B cell (primary cell): Measurements from ENCODE around the gene GPR27. TPM values are rescaled to one million over a fixed set of nuclear protein-coding genes. Genes with fewer than 3 reads are reported as not detected.

Source experiments
- ATAC-seq: fragments of 200-7000 bp; cut with Tn5 transposase; one replicate; pipeline ENCODE4 v1.10.0; 2021; ENCODE audit warnings: low read depth, mild to moderate bottlenecking, moderate number of reproducible peaks, moderate library complexity
- CTCF ChIA-PET: fragments of 350-600 bp; sonication (Branson Sonifier 250); formaldehyde crosslinking; loops from one replicate; lab custom pipeline; 2021; ENCODE audit warnings: antibody characterized with exemption, inconsistent platforms; lab: Charles Lee
- POLR2A ChIA-PET: fragments of 350-600 bp; sonication (Branson Sonifier 250); formaldehyde crosslinking; loops from one replicate; lab custom pipeline; 2021; ENCODE audit warnings: antibody characterized with exemption; lab: Charles Lee
- DNase-seq: peaks from one replicate; pipeline ENCODE4 v3.0.0; 2013
- H2AFZ ChIP-seq: 2 replicates; pipeline ENCODE4 v1.6.1; 2012; ENCODE audit warnings: mild to moderate bottlenecking, low read depth, low read length; ENCODE audit not compliant: insufficient read depth, poor library complexity, severe bottlenecking
- H3K27ac ChIP-seq, 2 donors: 1 replicate in 1 of 2; 2 replicates in 1 of 2; pipeline ENCODE4 v1.5.1; 2012 to 2013; ENCODE audit warnings: low read length in 2 of 2, mild to moderate bottlenecking in 2 of 2, moderate library complexity in 1 of 2
- H3K27me3 ChIP-seq, 4 experiments: fragments of 200-600 bp in 1 of 4; sonication (generic) in 1 of 4; replicated peaks in 1 of 4; 1 replicate in 2 of 4; 2 replicates in 2 of 4; pipeline versions ENCODE4 v1.6.1 to v1.7.0; 2013 to 2016; ENCODE audit warnings: low read length in 3 of 4, mild to moderate bottlenecking in 2 of 4, mixed read lengths in 1 of 4, moderate library complexity in 1 of 4; ENCODE audit not compliant: insufficient read depth in 4 of 4, control insufficient read depth in 3 of 4; ENCODE audit errors: control extremely low read depth in 1 of 4
- H3K36me3 ChIP-seq, 2 experiments: replicated peaks in 1 of 2; 1 replicate in 1 of 2; 2 replicates in 1 of 2; pipeline versions ENCODE4 v1.6.1 to v1.7.1; 2013; ENCODE audit warnings: low read length in 1 of 2; ENCODE audit not compliant: insufficient read depth in 2 of 2, control insufficient read depth in 1 of 2; ENCODE audit errors: control extremely low read depth in 1 of 2, extremely low read depth in 1 of 2
- H3K4me1 ChIP-seq, 2 donors: fragments of 200-600 bp in 1 of 2; sonication (generic) in 1 of 2; 1 replicate in 1 of 2; 2 replicates in 1 of 2; pipeline versions ENCODE4 v1.5.1 to v1.6.1; 2013 to 2017; ENCODE audit warnings: low read length in 2 of 2; ENCODE audit not compliant: control insufficient read depth in 2 of 2, insufficient read depth in 2 of 2
- H3K4me2 ChIP-seq: replicated peaks from 2 replicates; pipeline ENCODE3; 2012; ENCODE audit warnings: mild to moderate bottlenecking, low read depth, low read length; ENCODE audit not compliant: poor library complexity, severe bottlenecking
- H3K4me3 ChIP-seq, 5 experiments: fragments of 200-600 bp in 1 of 5; sonication (generic) in 1 of 5; 1 replicate in 3 of 5; 2 replicates in 2 of 5; pipeline versions ENCODE4 v1.5.1 to v1.7.0; 2011 to 2016; ENCODE audit warnings: low read length in 4 of 5, mild to moderate bottlenecking in 4 of 5, low read depth in 2 of 5, control low read depth in 1 of 5, moderate library complexity in 1 of 5; ENCODE audit not compliant: insufficient read depth in 1 of 5; ENCODE audit errors: control extremely low read depth in 1 of 5, extremely low read depth in 1 of 5
- H3K79me2 ChIP-seq: fragments of 200-600 bp; sonication (generic); one replicate; pipeline ENCODE4 v1.6.0; 2016; ENCODE audit warnings: low read length; ENCODE audit not compliant: control insufficient read depth, insufficient read depth
- H3K9ac ChIP-seq: fragments of 200-600 bp; sonication (generic); 2 replicates; pipeline ENCODE4 v1.6.1; 2017; ENCODE audit warnings: mild to moderate bottlenecking, low read length, moderate library complexity
- H3K9me3 ChIP-seq, 3 donors: one replicate each; pipeline versions ENCODE4 v1.6.1 to v1.7.1; 2013; ENCODE audit warnings: low read length in 2 of 3; ENCODE audit not compliant: control insufficient read depth in 2 of 3, insufficient read depth in 1 of 3; ENCODE audit errors: control extremely low read depth in 1 of 3
- H4K20me1 ChIP-seq: 2 replicates; pipeline ENCODE4 v1.6.0; 2012; ENCODE audit warnings: mild to moderate bottlenecking, low read length; ENCODE audit not compliant: insufficient read depth, control insufficient read depth, poor library complexity, severe bottlenecking
- H3K27ac Mint-ChIP-seq: one replicate; pipeline ENCODE4 v1.8.0; 2021; ENCODE audit warnings: mixed read lengths
- H3K27me3 Mint-ChIP-seq: one replicate; pipeline ENCODE4 v1.8.0; 2021; ENCODE audit warnings: mixed read lengths
- H3K4me1 Mint-ChIP-seq: one replicate; pipeline ENCODE4 v1.8.0; 2021; ENCODE audit warnings: mixed read lengths
- H3K4me3 Mint-ChIP-seq: one replicate; pipeline ENCODE4 v1.8.0; 2021; ENCODE audit warnings: mixed read lengths
- H3K9me3 Mint-ChIP-seq: one replicate; pipeline ENCODE4 v1.8.0; 2022; ENCODE audit warnings: mixed read lengths; ENCODE audit not compliant: insufficient read depth
- EZH2 ChIP-seq: IDR thresholded peaks from 2 replicates; pipeline ENCODE4 v1.6.1; 2012; ENCODE audit warnings: borderline replicate concordance, low read depth, mild to moderate bottlenecking, moderate library complexity, low read length; ENCODE audit not compliant: insufficient read depth, poor library complexity, severe bottlenecking
- WGBS: methylation state at CpG from one replicate; pipeline ENCODE4 v1.1.5; 2013; ENCODE audit warnings: missing lambda C conversion rate; ENCODE audit not compliant: insufficient coverage; 5-methylcytosine and 5-hydroxymethylcytosine counted together
- intact Hi-C: fragments of 100-400 bp; cut with micrococcal nuclease; formaldehyde crosslinking; loops from one replicate; pipeline ENCODE4 v1.10.0; 2022
- polyA plus RNA-seq: library from polyadenylated mRNA; depleted of rRNA; stranded (reverse); fragments of >200 nt; gene quantifications from 2 replicates; pipeline ENCODE4 v1.2.3, GENCODE V29; 2012
- total RNA-seq, 2 donors: library from RNA; stranded (reverse); fragments of 120-200 nt in 1 of 2; gene quantifications; 1 replicate in 1 of 2; 2 replicates in 1 of 2; pipeline versions ENCODE4 v1.2.3 to v1.2.4, GENCODE V29; 2013 to 2022
- TF ChIP-seq, protein P1 (sequence below): fragments of 200-600 bp; IDR thresholded peaks from one replicate; pipeline ENCODE4 v1.8.0; 2022; ENCODE audit warnings: antibody characterized with exemption, mild to moderate bottlenecking

GPR27 gene
- total and polyA plus RNA-seq, 2 donors (not counting 1 experiment from before 2014, with no cell fraction given): 0.04 TPM; not detected in 1

DNA sequence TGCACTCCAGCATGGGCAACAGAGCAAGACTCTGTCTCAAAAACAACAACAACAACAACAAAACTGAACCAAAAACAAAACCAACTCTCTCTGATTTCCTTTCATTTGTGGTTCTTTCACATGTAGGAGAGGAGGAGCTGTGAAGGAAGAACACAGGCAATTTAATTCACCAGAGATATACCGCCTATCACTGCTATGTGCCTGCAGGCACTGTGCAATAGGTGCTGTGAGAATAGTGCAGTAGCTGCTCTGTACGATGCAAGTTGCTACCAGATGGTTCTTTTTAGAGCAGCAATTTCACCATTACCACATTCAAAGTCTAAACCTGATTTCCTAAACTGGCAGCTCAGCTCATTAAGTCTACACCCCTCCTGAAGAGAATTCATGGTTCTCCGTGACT lies 42.6 kb downstream of the GPR27 start:
- no peak overlapping the region for H3K4me3 Mint-ChIP-seq
- 100% methylated on average over 2 of the region's 3 CpGs for WGBS
- no peaks in the 10 kb centered on the region for H3K36me3 ChIP-seq
- H3K9me3 Mint-ChIP-seq: no peaks in the 10 kb centered on the region
- H3K4me3 ChIP-seq: no peak overlapping the region
- H3K27ac ChIP-seq: no peak overlapping the region
- H3K4me1 Mint-ChIP-seq: no peaks in the 10 kb centered on the region
- TF ChIP-seq, protein P1, sequence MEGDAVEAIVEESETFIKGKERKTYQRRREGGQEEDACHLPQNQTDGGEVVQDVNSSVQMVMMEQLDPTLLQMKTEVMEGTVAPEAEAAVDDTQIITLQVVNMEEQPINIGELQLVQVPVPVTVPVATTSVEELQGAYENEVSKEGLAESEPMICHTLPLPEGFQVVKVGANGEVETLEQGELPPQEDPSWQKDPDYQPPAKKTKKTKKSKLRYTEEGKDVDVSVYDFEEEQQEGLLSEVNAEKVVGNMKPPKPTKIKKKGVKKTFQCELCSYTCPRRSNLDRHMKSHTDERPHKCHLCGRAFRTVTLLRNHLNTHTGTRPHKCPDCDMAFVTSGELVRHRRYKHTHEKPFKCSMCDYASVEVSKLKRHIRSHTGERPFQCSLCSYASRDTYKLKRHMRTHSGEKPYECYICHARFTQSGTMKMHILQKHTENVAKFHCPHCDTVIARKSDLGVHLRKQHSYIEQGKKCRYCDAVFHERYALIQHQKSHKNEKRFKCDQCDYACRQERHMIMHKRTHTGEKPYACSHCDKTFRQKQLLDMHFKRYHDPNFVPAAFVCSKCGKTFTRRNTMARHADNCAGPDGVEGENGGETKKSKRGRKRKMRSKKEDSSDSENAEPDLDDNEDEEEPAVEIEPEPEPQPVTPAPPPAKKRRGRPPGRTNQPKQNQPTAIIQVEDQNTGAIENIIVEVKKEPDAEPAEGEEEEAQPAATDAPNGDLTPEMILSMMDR: no peak
- TF ChIP-seq EZH2: no peak
- H2AFZ ChIP-seq: no peak overlapping the region
- no peaks in the 10 kb centered on the region for H3K9me3 ChIP-seq
- intact Hi-C loops: no loop called here
- no peaks in the 10 kb centered on the region for H4K20me1 ChIP-seq
- ChIA-PET CTCF (no interaction called here), POLR2A (no interaction called here)
- ATAC-seq (no peak), DNase-seq (no peak)
- no peak overlapping the region for H3K27ac Mint-ChIP-seq
- H3K27me3 Mint-ChIP-seq: peaks cover 34% of the 10 kb centered on the region
- no peaks in the 10 kb centered on the region for H3K4me1 ChIP-seq
- no peaks in the 10 kb centered on the region for H3K79me2 ChIP-seq
- H3K27me3 ChIP-seq: peaks cover 0 to 13% (median 6%) of the 10 kb centered on the region in 4 experiments
- no peak overlapping the region for H3K9ac ChIP-seq
- H3K4me2 ChIP-seq: no peak overlapping the region

DNA sequence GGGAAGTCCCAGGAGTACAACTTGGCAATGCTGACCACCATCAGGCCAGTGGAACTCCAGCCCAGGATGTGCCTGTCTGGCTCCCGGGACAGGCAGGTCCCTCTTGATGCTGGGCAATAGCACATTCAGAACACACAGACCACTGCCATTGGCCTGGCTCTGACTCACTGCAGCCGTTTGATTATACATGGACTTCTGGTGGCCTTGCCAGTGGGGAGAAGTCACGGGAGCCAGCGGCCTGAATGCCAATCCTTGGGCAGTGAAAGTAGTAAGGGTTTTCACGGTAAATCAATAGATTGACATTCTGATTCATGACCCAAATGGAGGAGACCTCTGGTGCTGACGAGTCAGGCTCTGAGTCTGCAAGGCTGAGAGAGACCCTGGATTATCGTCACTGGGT lies 43.8 kb downstream of the GPR27 start:
- peaks cover 0 to 20% (median 8%) of the 10 kb centered on the region in 4 experiments for H3K27me3 ChIP-seq
- no peak overlapping the region for H3K4me2 ChIP-seq
- H3K4me3 Mint-ChIP-seq: no peak overlapping the region
- TF ChIP-seq EZH2: no peak
- TF ChIP-seq, protein P1: no peak
- no peak overlapping the region for H3K4me3 ChIP-seq
- H3K36me3 ChIP-seq: no peaks in the 10 kb centered on the region
- no peaks in the 10 kb centered on the region for H3K9me3 ChIP-seq
- no peaks in the 10 kb centered on the region for H3K9me3 Mint-ChIP-seq
- no peaks in the 10 kb centered on the region for H3K4me1 Mint-ChIP-seq
- no peaks in the 10 kb centered on the region for H4K20me1 ChIP-seq
- DNase-seq (no peak), ATAC-seq (no peak)
- H3K79me2 ChIP-seq: no peaks in the 10 kb centered on the region
- H3K27ac ChIP-seq: no peak overlapping the region
- intact Hi-C loops: no loop called here
- CTCF ChIA-PET: no interaction called here
- POLR2A ChIA-PET: no interaction called here
- H2AFZ ChIP-seq: no peak overlapping the region
- WGBS: 92% methylated on average over 5 of the region's 7 CpGs
- H3K27me3 Mint-ChIP-seq: peaks cover 40% of the 10 kb centered on the region
- no peaks in the 10 kb centered on the region for H3K4me1 ChIP-seq
- no peak overlapping the region for H3K9ac ChIP-seq
- H3K27ac Mint-ChIP-seq: no peak overlapping the region
